Suprapubic skin (tissue), 4 donors: ENCODE data around the gene PXK. TPM values are rescaled to one million over a fixed set of nuclear protein-coding genes. Genes with fewer than 3 reads are reported as not detected.

Source experiments
- DNase-seq, 2 donors: peaks; one replicate each; pipeline ENCODE4 v3.0.0-alpha.2; 2019; ENCODE audit warnings: low spot score in 2 of 2
- H3K27ac ChIP-seq: fragments of 200-600 bp; sonication (generic); one replicate; pipeline ENCODE4 v1.5.1; 2019
- H3K27me3 ChIP-seq: fragments of 200-600 bp; sonication (generic); one replicate; pipeline ENCODE4 v1.5.1; 2019
- H3K36me3 ChIP-seq: fragments of 200-600 bp; sonication (generic); one replicate; pipeline ENCODE4 v1.5.1; 2019
- H3K4me1 ChIP-seq: fragments of 200-600 bp; sonication (generic); one replicate; pipeline ENCODE4 v1.5.1; 2019
- H3K4me3 ChIP-seq: fragments of 200-600 bp; sonication (generic); one replicate; pipeline ENCODE4 v1.5.1; 2019; ENCODE audit warnings: mild to moderate bottlenecking
- H3K9me3 ChIP-seq: fragments of 200-600 bp; sonication (generic); one replicate; pipeline ENCODE4 v1.5.1; 2019
- EP300 ChIP-seq: sonication (generic); formaldehyde crosslinking; IDR thresholded peaks from one replicate; pipeline ENCODE4 v1.6.1; 2017; ENCODE audit warnings: antibody characterized with exemption
- POLR2A ChIP-seq, 2 donors: fragments of 450-650 bp; IDR thresholded peaks; one replicate each; pipeline ENCODE4 v1.6.1; 2017; ENCODE audit warnings: antibody characterized with exemption in 2 of 2, mild to moderate bottlenecking in 2 of 2, moderate library complexity in 2 of 2
- POLR2AphosphoS5 ChIP-seq, 3 donors: sonication (generic); formaldehyde crosslinking; IDR thresholded peaks; one replicate each; pipeline ENCODE4 v1.6.1; 2017; ENCODE audit warnings: antibody characterized with exemption in 3 of 3
- WGBS: methylation state at CpG from one replicate; pipeline ENCODE4 v1.1.5; 2018; 5-methylcytosine and 5-hydroxymethylcytosine counted together
- total RNA-seq, 4 donors: library from RNA; depleted of rRNA; stranded (reverse); fragments of >200 nt; gene quantifications; one replicate each; pipeline ENCODE4 v1.1.0, GENCODE V29; 2016
- TF ChIP-seq, protein P1 (sequence below), 2 donors: fragments of 200-600 bp in 1 of 2; fragments of 450-650 bp in 1 of 2; sonication (generic) in 1 of 2; IDR thresholded peaks; one replicate each; pipeline ENCODE4 v1.5.1; 2016 to 2019; ENCODE audit warnings: antibody characterized with exemption in 2 of 2, mild to moderate bottlenecking in 1 of 2, moderate library complexity in 1 of 2

Gene PXK
- total RNA-seq, 4 donors from 2014 or later = 16.0 to 36.9 (median 21.8) TPM

DNA sequence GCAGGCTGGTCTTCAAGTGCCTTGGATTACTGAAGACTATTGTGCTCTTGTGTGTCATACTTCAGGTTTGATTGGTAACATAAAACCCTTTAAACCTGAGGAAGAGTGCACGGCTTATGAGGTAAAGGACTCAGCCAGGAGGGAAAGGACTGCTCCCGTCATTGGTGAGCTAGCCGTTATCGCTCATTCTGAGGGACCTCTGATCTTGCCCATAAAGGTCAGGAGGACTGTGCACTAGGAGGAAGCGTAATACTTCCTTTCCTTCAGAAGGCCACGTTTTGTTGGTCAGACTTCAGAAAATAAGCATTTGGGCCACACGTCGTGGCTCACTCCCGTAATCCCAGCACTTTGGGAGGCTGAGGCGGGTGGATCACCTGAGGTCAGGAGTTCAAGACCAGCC lies 37.7 kb downstream of the PXK start:
- no peak overlapping the region for H3K27ac ChIP-seq
- DNase-seq = no peak
- TF ChIP-seq POLR2AphosphoS5 (IDR thresholded peaks at IDR 0.05) (no peak), EP300 (no peak), POLR2A (IDR thresholded peaks at IDR 0.05) (no peak)
- TF ChIP-seq, protein P1, sequence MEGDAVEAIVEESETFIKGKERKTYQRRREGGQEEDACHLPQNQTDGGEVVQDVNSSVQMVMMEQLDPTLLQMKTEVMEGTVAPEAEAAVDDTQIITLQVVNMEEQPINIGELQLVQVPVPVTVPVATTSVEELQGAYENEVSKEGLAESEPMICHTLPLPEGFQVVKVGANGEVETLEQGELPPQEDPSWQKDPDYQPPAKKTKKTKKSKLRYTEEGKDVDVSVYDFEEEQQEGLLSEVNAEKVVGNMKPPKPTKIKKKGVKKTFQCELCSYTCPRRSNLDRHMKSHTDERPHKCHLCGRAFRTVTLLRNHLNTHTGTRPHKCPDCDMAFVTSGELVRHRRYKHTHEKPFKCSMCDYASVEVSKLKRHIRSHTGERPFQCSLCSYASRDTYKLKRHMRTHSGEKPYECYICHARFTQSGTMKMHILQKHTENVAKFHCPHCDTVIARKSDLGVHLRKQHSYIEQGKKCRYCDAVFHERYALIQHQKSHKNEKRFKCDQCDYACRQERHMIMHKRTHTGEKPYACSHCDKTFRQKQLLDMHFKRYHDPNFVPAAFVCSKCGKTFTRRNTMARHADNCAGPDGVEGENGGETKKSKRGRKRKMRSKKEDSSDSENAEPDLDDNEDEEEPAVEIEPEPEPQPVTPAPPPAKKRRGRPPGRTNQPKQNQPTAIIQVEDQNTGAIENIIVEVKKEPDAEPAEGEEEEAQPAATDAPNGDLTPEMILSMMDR (IDR thresholded peaks at IDR 0.05) = no peak
- H3K9me3 ChIP-seq = no peaks in the 10 kb centered on the region
- no peak overlapping the region for H3K4me3 ChIP-seq
- H3K36me3 ChIP-seq = peaks cover 7% of the 10 kb centered on the region
- H3K27me3 ChIP-seq = no peaks in the 10 kb centered on the region
- H3K4me1 ChIP-seq = peaks cover 7% of the 10 kb centered on the region
- 93% methylated on average over 9 of the region's 10 CpGs for WGBS

DNA sequence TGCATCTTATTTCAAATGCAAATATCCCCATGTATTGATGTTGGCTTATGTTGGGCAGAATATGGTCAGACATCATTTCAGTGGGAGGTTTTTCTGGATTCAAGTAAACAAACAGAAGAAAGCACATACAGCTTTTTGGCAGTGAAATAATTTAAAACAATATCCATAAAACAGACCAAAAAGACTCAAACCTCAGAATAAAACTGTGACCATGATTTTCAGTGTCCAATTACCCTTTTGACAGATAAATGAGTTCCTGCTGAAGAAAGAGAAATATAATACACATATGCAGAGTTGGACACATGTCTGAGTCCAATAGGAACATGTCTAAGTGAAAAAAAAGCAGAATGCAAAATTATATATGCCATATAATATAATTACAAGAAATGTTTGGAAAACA lies 39.1 kb downstream of the PXK start:
- no peak for DNase-seq
- TF ChIP-seq EP300 = no peak
- TF ChIP-seq, protein P1 (IDR thresholded peaks at IDR 0.05) = no peak
- TF ChIP-seq POLR2AphosphoS5 (IDR thresholded peaks at IDR 0.05) = no peak
- TF ChIP-seq POLR2A (IDR thresholded peaks at IDR 0.05) = no peak
- Histone ChIP-seq H3K9me3 (no peaks in the 10 kb centered on the region), H3K27ac (no peak overlapping the region), H3K4me3 (no peak overlapping the region), H3K4me1 (peaks cover 7% of the 10 kb centered on the region), H3K27me3 (no peaks in the 10 kb centered on the region), H3K36me3 (peaks cover 7% of the 10 kb centered on the region)

DNA sequence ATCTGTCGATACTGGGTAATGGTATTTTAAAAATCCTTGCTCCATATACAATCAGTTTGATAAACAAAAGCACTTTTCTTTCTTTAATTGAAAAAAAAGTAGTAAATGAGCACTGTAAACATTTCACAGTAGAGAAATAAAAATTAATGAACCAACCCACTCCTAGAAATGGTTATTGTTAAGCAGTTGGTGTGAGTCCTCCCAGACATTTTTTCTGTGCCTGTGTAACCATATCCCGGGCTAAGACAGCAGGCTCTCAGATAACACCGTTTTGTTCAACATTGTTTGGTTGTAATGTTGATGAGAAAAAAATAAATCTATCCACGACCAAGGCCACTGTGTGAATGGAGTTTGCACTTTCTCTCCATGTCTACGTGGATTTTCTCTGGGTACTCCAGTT lies 42.6 kb downstream of the PXK start:
- no peaks in the 10 kb centered on the region for H3K9me3 ChIP-seq

DNA sequence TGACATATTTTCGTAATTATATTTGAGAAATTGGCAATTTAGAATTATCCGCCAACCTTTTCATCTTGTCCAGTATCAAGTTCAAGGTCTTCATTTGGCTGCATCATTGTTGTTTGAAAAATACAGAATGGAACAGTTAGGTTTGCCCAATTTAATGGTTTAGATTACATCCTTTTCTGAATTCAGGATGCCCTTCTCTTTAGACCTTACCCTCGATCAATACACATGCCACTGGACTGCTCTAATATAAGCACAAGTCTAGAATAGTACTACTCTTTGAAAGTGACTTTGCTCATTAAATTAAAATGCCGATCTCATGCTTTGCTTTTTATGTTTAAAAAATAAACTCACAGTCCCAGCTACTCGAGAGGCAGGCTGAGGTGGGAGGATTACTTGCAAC lies 44.5 kb downstream of the PXK start:
- no peak overlapping the region for H3K4me3 ChIP-seq
- peaks cover 3% of the 10 kb centered on the region for H3K36me3 ChIP-seq
- no peaks in the 10 kb centered on the region for H3K4me1 ChIP-seq
- no peak overlapping the region for H3K27ac ChIP-seq
- TF ChIP-seq POLR2A (IDR thresholded peaks at IDR 0.05) (no peak), EP300 (no peak), POLR2AphosphoS5 (IDR thresholded peaks at IDR 0.05) (no peak)
- TF ChIP-seq, protein P1 (IDR thresholded peaks at IDR 0.05) = no peak
- H3K9me3 ChIP-seq = no peaks in the 10 kb centered on the region
- 95% methylated on average over 5 of the region's 5 CpGs for WGBS
- H3K27me3 ChIP-seq = no peaks in the 10 kb centered on the region
- no peak for DNase-seq

More for the DNA sequence above, 42.6 kb downstream of the PXK start:
- peaks cover 6% of the 10 kb centered on the region for H3K36me3 ChIP-seq
- H3K4me3 ChIP-seq = no peak overlapping the region
- DNase-seq = no peak
- no peaks in the 10 kb centered on the region for H3K4me1 ChIP-seq
- TF ChIP-seq, protein P1 (IDR thresholded peaks at IDR 0.05) = no peak
- TF ChIP-seq EP300 (no peak), POLR2A (IDR thresholded peaks at IDR 0.05) (no peak), POLR2AphosphoS5 (IDR thresholded peaks at IDR 0.05) (no peak)
- no peak overlapping the region for H3K27ac ChIP-seq
- WGBS = 90% methylated on average over 5 of the region's 5 CpGs
- no peaks in the 10 kb centered on the region for H3K27me3 ChIP-seq

DNA sequence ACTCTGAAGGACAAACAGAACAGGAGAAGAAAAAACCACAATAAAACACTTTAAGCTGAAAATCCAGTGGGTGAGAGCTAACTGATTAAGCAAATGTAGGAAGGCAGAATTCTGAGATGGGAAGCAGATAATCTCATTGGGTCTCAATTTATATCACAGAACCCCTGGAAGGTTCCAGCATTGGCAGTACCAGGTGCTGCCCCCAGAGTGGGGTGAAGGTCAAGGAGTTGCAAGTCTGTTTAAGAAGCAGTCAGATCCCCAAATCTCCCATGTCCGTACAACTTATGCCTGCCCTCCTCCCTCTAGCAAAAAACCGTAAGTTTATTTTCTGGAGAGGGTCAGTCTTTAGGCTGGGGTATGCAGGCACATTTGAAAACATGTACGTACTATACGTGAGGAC lies 45.1 kb downstream of the PXK start:
- no peak for TF ChIP-seq POLR2A (IDR thresholded peaks at IDR 0.05)
- no peak for TF ChIP-seq EP300
- TF ChIP-seq, protein P1 (IDR thresholded peaks at IDR 0.05) = no peak
- TF ChIP-seq POLR2AphosphoS5 (IDR thresholded peaks at IDR 0.05) = no peak
- H3K36me3 ChIP-seq = peaks cover 3% of the 10 kb centered on the region
- no peaks in the 10 kb centered on the region for H3K9me3 ChIP-seq
- 95% methylated on average over 4 of the region's 4 CpGs for WGBS
- no peaks in the 10 kb centered on the region for H3K4me1 ChIP-seq
- no peaks in the 10 kb centered on the region for H3K27me3 ChIP-seq
- H3K4me3 ChIP-seq = no peak overlapping the region
- no peak for DNase-seq
- H3K27ac ChIP-seq = no peak overlapping the region
